ENCODE results near the gene GCC2. TPM values are rescaled to one million over a fixed set of nuclear protein-coding genes. Genes with fewer than 3 reads are reported as not detected.

The GCC2 gene
- total RNA-seq, 2 donors from 2014 or later: 37.5 to 45.7 TPM

GRCh38 chr2:108536911-108537310 is 87.9 kb downstream of the GCC2 start:
- Histone ChIP-seq H3K27ac (no peak overlapping the region), H3K9me3 (no peaks in the 10 kb centered on the region), H3K4me1 (replicated peaks) (no peaks in the 10 kb centered on the region), H3K36me3 (no peaks in the 10 kb centered on the region), H3K27me3 (replicated peaks; ENCODE audit: insufficient read depth) (no peaks in the 10 kb centered on the region), H3K4me3 (no peak overlapping the region)
- no peak for DNase-seq (ENCODE audit: low spot score)
- intact Hi-C loops (cut with DNase I): loop anchor here (5.0 kb wide), 1 partner anchor 45 kb away; no protein-coding TSS in a partner anchor
- WGBS: 89% methylated on average over 5 of the region's 5 CpGs
- no peak for TF ChIP-seq POLR2A (IDR thresholded peaks at IDR 0.05)
- no peak for TF ChIP-seq POLR2AphosphoS5 (IDR thresholded peaks at IDR 0.05)
- TF ChIP-seq CTCF (IDR thresholded peaks at IDR 0.05): no peak

- Histone ChIP-seq H3K4me3 (no peak overlapping the region), H3K36me3 (no peaks in the 10 kb centered on the region), H3K4me1 (replicated peaks) (no peaks in the 10 kb centered on the region), H3K9me3 (no peaks in the 10 kb centered on the region), H3K27ac (no peak overlapping the region), H3K27me3 (replicated peaks; ENCODE audit: insufficient read depth) (no peaks in the 10 kb centered on the region)
- WGBS: 34% methylated on average over 5 of the region's 5 CpGs
- TF ChIP-seq POLR2A (IDR thresholded peaks at IDR 0.05) (no peak), POLR2AphosphoS5 (IDR thresholded peaks at IDR 0.05) (no peak), CTCF (IDR thresholded peaks at IDR 0.05) (no peak)
- no peak for DNase-seq (ENCODE audit: low spot score)
- intact Hi-C loops (cut with DNase I): loop anchor here (5.0 kb wide), 1 partner anchor 44 kb away; no protein-coding TSS in a partner anchor
These were observed 89.1 kb downstream of the GCC2 start for GRCh38 chr2:108538000-108538625.

- no peak for DNase-seq (ENCODE audit: low spot score)
- no peak for TF ChIP-seq CTCF (IDR thresholded peaks at IDR 0.05)
- intact Hi-C loops (cut with DNase I): no loop called here
- no peaks in the 10 kb centered on the region for H3K9me3 ChIP-seq
- H3K4me3 ChIP-seq: no peak overlapping the region
- H3K27ac ChIP-seq: no peak overlapping the region
- H3K27me3 ChIP-seq (replicated peaks; ENCODE audit: insufficient read depth): no peaks in the 10 kb centered on the region
- 84% methylated on average over 4 of the region's 4 CpGs for whole genome bisulfite sequencing
- H3K36me3 ChIP-seq: no peaks in the 10 kb centered on the region
- no peaks in the 10 kb centered on the region for H3K4me1 ChIP-seq (replicated peaks)
These were observed 92.4 kb downstream of the GCC2 start for GRCh38 chr2:108541451-108541850.

- intact Hi-C loops (cut with DNase I): no loop called here
- WGBS: 65% methylated on average over 4 of the region's 4 CpGs
- Histone ChIP-seq H3K27me3 (replicated peaks; ENCODE audit: insufficient read depth) (no peaks in the 10 kb centered on the region), H3K36me3 (no peaks in the 10 kb centered on the region), H3K27ac (no peak overlapping the region), H3K4me1 (replicated peaks) (no peaks in the 10 kb centered on the region), H3K9me3 (no peaks in the 10 kb centered on the region), H3K4me3 (no peak overlapping the region)
- DNase-seq (ENCODE audit: low spot score): no peak
- TF ChIP-seq POLR2A (IDR thresholded peaks at IDR 0.05): no peak
- TF ChIP-seq POLR2AphosphoS5 (IDR thresholded peaks at IDR 0.05): no peak
- TF ChIP-seq CTCF (IDR thresholded peaks at IDR 0.05): no peak
These were observed 93.1 kb downstream of the GCC2 start for GRCh38 chr2:108542071-108542470.

GRCh38 chr2:108547606-108548005 is 98.6 kb downstream of the GCC2 start:
- no peaks in the 10 kb centered on the region for H3K27me3 ChIP-seq (replicated peaks; ENCODE audit: insufficient read depth)
- no peak for DNase-seq (ENCODE audit: low spot score)
- H3K4me3 ChIP-seq: no peak overlapping the region
- TF ChIP-seq CTCF (IDR thresholded peaks at IDR 0.05): no peak
- no peak for TF ChIP-seq POLR2A (IDR thresholded peaks at IDR 0.05)
- no peak for TF ChIP-seq POLR2AphosphoS5 (IDR thresholded peaks at IDR 0.05)
- H3K36me3 ChIP-seq: no peaks in the 10 kb centered on the region
- intact Hi-C loops (cut with DNase I): no loop called here
- no peaks in the 10 kb centered on the region for H3K4me1 ChIP-seq (replicated peaks)
- 89% methylated on average over 5 of the region's 5 CpGs for WGBS
- H3K9me3 ChIP-seq: no peaks in the 10 kb centered on the region
- no peak overlapping the region for H3K27ac ChIP-seq
